ENCODE measurements around the gene SERINC5.

Gene SERINC5

GRCh38 chr5:80170117-80170535 is 85.7 kb downstream of the SERINC5 start:
- TF ChIP-seq CTCF (IDR thresholded peaks at IDR 0.05; ENCODE audit: extremely low read depth, insufficient read depth, missing control alignments) = no peak
- DNase-seq (ENCODE audit: low spot score) = no peak
- in situ Hi-C loops (cut with MboI; ENCODE audit: low pct_unique_long_range_greater_than_20kb, low sequenced_read_pairs, unreplicated experiment) = no loop called here

- in situ Hi-C loops (cut with MboI; ENCODE audit: low pct_unique_long_range_greater_than_20kb, low sequenced_read_pairs, unreplicated experiment) = no loop called here
- TF ChIP-seq CTCF (IDR thresholded peaks at IDR 0.05; ENCODE audit: extremely low read depth, insufficient read depth, missing control alignments) = no peak
- no peak for DNase-seq (ENCODE audit: low spot score)
These were observed 87.3 kb downstream of the SERINC5 start for GRCh38 chr5:80168388-80169028.

- in situ Hi-C loops (cut with MboI; ENCODE audit: low pct_unique_long_range_greater_than_20kb, low sequenced_read_pairs, unreplicated experiment) = no loop called here
- no peak for TF ChIP-seq CTCF (IDR thresholded peaks at IDR 0.05; ENCODE audit: extremely low read depth, insufficient read depth, missing control alignments)
- DNase-seq (ENCODE audit: low spot score) = no peak
These were observed 90.4 kb downstream of the SERINC5 start for GRCh38 chr5:80165452-80165851.

- in situ Hi-C loops (cut with MboI; ENCODE audit: low pct_unique_long_range_greater_than_20kb, low sequenced_read_pairs, unreplicated experiment) = no loop called here
These were observed 94.7 kb downstream of the SERINC5 start for GRCh38 chr5:80161165-80161564.

GRCh38 chr5:80160242-80160641 is 95.6 kb downstream of the SERINC5 start:
- TF ChIP-seq CTCF (IDR thresholded peaks at IDR 0.05; ENCODE audit: extremely low read depth, insufficient read depth, missing control alignments) = no peak
- in situ Hi-C loops (cut with MboI; ENCODE audit: low pct_unique_long_range_greater_than_20kb, low sequenced_read_pairs, unreplicated experiment) = no loop called here
- DNase-seq (ENCODE audit: low spot score) = no peak

More at GRCh38 chr5:80161165-80161564, 94.7 kb downstream of the SERINC5 start:
- DNase-seq (ENCODE audit: low spot score) = no peak
- no peak for TF ChIP-seq CTCF (IDR thresholded peaks at IDR 0.05; ENCODE audit: extremely low read depth, insufficient read depth, missing control alignments)

- no peak for TF ChIP-seq CTCF (IDR thresholded peaks at IDR 0.05; ENCODE audit: extremely low read depth, insufficient read depth, missing control alignments)
- DNase-seq (ENCODE audit: low spot score) = no peak
- in situ Hi-C loops (cut with MboI; ENCODE audit: low pct_unique_long_range_greater_than_20kb, low sequenced_read_pairs, unreplicated experiment) = no loop called here
These were observed 96.6 kb downstream of the SERINC5 start for GRCh38 chr5:80159133-80159815.

Measured in GM13977 (cell line).